Smooth muscle cell of the brain vasculature (primary cell): ENCODE data around the gene SETD7.

Experiments
- DNase-seq: peaks from one replicate; pipeline ENCODE4 v3.0.0-alpha.2; 2012; ENCODE audit warnings: low read depth, low spot score

Gene SETD7

GRCh38 chr4:139509727-139510410 is 46.1 kb downstream of the SETD7 start:
- DNase-seq: no peak

DNA sequence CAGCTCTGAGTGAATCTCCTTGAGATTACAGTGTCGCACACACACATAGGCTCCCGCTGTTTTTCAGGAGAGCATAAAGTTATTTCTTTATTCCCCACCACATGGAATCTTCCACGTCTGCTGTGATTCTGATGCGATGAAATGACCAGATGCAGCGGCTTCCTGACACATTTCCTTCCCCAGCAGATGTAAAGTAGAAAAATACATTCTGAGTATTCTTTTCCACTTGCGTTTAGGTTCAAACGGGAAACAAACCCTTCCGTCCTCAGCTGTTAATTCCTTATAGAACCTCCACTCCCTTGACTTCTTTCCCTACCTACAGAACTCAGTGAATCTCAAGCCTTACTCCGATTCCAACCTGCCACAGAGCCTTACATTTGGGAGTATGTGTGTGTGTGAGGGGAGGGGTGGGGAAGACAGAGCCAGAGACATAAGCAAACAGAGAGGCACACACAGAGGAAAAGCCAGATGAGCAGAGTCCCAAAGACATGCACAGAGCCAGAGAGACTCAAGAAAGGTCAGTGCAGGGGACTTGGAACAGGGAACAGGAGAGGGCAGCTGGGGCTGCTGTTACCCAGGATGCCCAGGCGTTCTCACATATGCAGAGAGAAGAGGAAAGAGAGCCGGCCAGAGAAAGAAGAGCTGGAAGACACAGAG is 47.3 kb downstream of the SETD7 start:
- no peak for DNase-seq

DNA sequence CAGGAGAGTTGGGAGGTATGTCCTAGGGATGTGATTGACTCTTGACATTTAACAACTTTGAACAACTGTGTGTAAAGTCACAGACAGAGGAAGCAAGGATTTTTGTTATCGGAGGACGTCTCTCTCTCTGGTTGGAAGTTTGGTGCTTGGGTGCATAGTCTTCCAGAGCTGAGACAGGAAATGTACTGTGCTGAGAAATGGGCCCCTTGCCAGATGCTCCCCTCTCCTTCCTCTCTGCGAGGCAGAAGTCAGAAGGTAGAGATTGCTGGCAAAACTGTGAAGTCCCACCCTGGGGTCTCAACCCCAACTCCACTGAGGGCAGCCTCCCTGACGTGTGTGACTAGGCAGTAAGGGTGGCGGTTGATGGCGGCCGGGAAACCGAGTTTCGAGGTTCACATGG is 49.2 kb downstream of the SETD7 start:
- no peak for DNase-seq

GRCh38 chr4:139503622-139504166 is 52.3 kb downstream of the SETD7 start:
- DNase-seq: no peak

DNA sequence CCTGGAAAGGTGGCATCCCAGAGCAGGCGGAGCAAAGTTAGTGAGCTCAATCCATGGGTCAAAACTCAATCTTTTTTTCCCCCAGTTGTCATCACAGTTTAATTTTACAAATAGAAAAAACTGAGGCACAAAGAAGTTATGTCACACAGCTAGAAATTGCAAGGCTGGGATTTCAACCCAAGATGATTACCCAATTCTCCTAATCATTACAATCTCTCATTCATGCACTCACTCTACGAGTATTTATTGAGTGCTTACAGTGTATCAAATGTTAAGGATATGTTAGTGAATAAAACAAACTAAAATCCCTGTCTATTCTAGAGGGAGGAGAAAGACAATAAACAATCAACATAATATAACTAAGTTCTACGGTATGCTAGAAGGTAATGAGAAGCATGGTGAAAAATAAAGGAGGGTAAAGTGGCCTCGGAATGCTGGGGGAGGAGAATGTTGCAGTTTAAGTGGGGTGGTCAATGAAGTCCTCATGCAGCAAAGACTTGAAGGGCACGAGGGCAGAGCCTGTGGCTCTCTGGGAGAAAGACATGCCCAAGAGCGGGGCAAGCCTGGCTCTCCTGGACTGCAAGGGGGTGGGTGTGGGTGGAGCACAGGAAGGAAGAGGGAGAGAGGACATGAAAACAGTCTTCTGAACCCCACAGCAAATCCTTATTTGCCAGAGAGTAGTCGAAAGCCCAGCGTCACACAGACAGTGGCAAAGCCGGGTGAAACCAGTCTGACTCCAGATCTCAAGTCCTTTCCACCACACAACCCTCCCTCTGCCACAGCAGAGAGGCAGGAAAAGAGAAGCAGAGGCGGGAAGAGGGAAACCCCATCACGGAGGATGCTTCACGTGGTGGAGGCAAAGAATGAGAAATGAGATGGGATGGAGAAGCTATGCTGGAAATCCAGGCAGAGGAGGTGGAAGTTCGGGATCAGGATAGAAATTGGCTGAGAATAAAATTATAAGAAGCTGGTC is 53.8 kb downstream of the SETD7 start:
- DNase-seq: no peak

DNA sequence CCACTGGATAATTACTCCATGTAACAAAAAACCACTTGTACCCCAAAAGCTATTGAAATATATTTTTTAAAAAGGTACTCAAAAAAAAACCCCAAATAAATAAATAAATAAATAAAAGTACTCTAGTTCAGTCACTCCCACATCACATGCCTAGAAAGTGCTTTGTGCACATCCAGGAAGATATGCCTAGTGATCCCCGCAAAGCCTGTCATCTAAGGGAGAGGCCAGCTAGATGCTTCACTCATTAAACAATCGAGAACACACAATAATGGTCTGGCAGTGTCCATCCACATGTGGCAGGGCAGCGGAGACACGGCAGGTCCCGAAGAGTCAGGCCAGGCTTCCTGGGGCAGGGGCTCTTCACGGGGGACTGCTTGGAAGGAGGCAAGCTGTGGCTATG is 54.5 kb downstream of the SETD7 start:
- no peak for DNase-seq

DNA sequence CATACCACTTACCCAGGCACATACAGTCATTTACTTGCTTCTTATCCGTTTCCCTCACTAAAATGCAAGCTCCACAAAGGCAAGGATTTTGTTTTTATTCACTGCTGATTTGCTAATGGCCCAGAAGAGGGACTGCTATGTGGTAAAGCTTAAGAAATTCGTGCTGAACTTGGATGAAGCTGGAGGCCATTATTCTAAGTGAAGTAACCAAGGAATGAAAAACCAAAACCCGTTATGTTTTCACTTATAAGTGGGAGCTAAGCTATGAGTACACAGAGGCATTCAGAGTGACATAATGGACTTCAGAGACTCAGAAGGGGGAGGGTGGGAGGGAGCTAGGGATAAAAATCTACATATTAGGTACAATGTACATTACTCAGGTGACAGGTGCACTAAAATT is 54.9 kb downstream of the SETD7 start:
- no peak for DNase-seq

DNA sequence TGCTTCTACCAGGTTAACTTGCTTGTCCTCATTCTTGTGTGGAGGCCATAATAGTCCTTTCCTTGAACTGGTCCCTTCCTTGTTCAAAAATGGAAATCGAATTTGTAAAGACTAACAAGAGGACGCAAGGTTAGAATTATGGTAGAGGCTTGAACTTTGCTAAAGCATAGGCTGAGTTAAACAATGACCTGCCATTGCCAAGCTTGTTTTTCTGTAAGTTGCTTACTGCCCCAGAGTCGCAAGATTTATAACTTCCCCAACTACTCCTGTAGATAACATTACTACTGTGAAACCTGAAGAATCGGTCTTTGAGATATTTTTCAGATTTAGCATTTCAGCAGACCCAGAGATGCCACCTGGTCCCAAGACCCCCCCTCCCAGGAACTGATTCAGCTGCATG is 56.8 kb downstream of the SETD7 start:
- no peak for DNase-seq

DNA sequence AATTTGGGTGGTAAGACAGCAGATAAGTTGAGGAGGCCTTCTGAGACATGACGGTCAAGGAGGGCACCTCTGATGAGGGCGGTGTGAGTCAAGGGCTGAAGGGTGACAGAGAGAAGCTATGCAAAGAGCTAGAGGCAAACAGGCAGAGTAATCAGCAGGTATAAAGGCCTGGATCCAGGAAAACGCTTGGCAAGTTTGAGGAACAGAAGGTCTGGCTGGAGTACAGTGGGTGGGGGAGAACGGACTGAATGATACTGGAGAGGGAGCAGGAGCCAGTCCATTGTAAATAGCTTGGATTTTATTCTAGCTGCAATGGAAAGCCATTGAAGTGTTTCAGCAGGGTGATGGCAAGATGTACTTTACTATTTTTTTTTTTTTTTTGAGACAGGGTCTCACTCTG is 62.8 kb downstream of the SETD7 start:
- no peak for DNase-seq

DNA sequence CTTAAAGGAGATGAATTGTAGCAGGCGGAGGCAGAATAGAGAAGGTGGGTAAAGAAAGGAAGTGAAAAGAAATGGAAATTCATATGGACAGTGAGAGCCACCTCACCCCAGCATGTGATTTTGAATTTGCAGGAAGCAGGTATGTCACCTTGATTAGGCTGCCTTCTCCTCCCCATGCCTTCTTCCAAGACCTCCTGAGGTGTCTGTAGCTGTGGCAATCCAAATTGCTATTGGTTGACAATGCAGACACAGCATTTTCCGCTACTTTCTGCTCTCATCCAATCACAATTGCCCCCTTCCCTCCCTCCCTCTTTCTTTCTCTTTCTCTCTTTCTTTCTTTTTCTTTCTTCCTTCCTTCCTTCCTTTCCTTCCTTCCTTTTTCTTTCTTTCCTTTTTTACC is 63.6 kb downstream of the SETD7 start:
- no peak for DNase-seq

DNA sequence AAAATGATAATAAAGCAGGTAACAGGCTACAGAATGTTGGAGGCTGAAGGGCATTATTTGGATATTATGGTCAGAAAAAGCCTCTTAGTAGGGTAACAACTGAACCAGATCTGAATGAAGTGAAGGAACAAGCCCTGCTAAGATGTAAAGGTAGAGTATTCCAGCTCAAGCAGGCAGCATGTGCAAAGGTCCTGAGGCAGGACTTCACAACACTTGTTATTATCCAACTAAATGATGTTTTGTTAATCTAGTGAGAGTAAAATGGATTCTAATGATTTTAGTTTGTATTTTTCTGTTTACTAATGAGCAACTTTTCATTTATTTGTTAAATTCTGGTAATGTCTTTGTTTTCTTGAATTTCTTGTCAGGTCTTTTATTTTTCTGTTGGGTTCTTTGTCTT is 66.4 kb downstream of the SETD7 start:
- DNase-seq: no peak

- no peak for DNase-seq
Observed at GRCh38 chr4:139488442-139488841, 67.6 kb downstream of the SETD7 start.

- no peak for DNase-seq
Observed at GRCh38 chr4:139484783-139485311, 71.2 kb downstream of the SETD7 start.

DNA sequence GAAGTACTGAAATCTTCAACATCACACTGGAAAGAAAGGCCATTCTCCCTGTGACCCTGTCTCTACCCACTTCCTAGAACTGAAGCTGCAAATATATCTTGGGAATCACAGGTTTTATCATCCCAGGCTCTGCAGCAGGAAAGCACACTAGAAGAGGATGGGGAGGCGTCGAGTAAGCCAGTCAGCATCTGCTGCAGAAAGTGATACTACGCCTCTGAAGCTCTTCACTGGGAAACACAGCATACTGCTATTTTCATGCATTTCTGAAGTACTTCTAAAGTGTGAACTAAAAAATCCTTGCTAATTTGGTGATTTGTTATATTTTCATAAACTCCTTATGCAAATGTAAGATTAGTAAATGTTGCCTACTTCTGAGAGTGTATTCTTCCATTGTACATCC is 73.0 kb downstream of the SETD7 start:
- DNase-seq: no peak

DNA sequence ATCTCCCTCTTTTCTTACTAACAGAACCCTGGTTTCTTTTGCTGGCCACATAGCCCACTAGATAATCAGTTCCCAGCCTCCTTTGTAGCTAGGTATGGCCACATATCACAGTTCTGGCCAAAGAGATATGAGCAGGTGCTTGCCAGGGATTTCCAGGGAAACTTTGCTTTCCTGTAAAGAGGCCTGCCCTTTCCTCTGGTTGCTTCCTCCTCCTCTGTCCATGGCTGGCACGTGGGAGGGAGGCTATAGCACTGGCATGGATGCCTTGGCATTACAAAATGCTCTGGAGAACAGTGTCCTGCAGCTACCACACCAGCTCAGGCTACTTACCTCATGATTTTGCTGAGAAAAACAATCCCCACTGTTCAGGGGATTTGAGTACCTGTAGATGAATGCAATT is 74.6 kb downstream of the SETD7 start:
- DNase-seq: no peak

GRCh38 chr4:139476363-139476762 is 79.7 kb downstream of the SETD7 start:
- no peak for DNase-seq

- DNase-seq: no peak
Observed at GRCh38 chr4:139472852-139473251, 83.2 kb downstream of the SETD7 start.

DNA sequence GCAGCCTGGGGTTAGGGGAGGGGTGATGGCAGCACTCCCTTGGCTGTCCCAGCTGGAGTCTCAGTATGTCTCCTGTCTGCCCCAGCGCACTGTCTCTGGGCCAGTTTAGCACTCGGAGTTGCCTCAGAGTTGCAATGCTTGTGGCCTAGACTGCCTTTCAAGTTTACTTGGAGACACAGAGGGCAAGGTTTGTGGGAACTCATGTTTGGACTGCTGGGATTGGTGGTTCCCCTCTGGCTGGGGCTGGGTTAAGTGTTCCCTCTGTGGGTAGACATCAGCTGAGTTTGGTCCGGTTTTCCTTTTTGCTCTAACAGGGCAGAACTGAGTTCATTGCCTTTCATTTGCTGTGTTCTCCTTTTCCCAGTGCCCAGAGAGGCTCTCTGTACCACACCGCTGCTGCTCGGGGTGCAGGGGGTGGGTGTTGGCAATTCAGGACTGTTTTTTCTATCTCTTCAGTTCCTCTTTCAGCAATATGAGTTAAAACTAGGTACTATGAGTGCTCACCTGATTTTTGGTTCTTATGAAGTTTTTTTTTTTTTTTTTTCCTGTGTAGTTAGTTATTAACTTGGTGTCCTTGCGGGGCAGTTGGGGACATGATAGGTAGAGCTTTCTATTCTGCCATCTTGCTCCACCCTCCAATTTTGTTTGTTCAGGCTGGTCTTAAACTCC is 84.9 kb downstream of the SETD7 start:
- no peak for DNase-seq

DNA sequence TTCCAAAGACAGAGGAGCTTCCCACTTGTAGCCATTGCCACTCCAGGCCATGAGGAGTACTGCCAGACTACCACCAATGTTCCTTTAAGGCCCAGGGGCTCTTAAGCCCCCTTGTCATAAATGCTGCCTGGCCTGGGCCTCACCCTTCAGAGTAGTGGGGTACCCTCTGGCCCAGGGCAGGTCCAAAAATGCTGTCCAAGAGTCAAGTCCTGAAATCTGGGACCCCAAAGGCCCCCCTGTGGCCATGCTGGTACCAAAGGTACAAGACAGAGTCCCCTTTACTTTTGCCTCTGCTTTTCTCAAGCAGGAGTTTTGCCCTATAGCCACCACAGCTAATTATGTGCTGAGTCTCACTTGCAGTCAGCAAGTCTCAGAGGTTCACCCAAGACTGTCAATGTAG is 85.7 kb downstream of the SETD7 start:
- DNase-seq: no peak

DNA sequence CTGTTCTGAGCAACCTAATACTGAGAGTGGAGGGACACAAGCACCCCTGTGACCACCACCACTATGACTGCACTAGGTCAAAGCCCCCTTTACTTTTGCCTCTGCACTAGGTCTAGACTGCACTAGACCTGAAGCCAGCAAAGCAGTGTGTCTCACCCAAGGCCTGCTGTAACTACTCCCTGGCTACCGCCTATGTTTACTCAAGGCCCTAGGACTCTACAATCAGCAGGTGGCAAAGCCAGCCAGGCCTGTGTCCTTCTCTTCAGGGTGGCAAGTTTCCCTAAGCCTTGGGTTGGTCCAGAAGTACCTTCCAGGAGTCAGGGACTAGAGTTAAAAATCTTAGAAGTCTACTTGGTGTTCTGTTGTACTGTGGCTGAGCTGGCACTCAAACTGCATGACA is 86.2 kb downstream of the SETD7 start:
- no peak for DNase-seq

DNA sequence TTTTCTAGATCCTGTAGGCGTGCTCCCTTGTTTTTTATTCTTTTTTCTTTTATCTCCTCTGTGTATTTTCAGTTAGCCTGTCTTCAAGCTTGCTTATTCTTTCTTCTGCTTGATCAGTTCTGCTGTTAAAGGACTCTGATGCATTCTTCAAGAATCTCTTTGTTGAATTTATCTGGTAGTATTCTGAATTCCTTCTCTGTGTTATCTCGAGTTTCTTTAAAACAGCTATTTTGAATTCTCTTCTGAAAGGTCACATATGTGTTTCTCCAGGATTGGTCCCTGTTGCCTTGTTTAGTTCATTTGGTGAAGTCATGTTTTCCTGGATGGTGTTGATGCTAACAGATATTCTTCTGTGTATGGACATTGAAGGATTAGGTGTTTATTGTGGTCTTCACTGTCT is 86.8 kb downstream of the SETD7 start:
- DNase-seq: no peak
